HCT116 (cell line): ENCODE data around the gene STON2. TPM values are rescaled to one million over a fixed set of nuclear protein-coding genes. Genes with fewer than 3 reads are reported as not detected.

Experiments
- ATAC-seq: fragments of 200-7000 bp; cut with Tn5 transposase; 2 replicates; pipeline ENCODE4 v1.9.1; 2020; ENCODE audit warnings: mild to moderate bottlenecking, moderate library complexity
- BruUV-seq: library from RNA; stranded (reverse); fragments of 400-500 nt; replicated peaks from 2 replicates; lab custom pipeline; 2021; lab: Mats Ljungman, UMichigan
- CTCF ChIA-PET: fragments of 300-600 bp; sonication (Branson Sonifier 250); formaldehyde crosslinking; loops from one replicate; lab custom pipeline; 2021; ENCODE audit warnings: antibody characterized with exemption; lab: Charles Lee
- POLR2A ChIA-PET: fragments of 300-600, 350-600 bp; sonication (Branson Sonifier 250); formaldehyde crosslinking; loops from one replicate; lab custom pipeline; 2021; ENCODE audit warnings: antibody characterized with exemption; lab: Charles Lee
- RAD21 ChIA-PET, 2 experiments: fragments of 300-600 bp; sonication (Branson Sonifier 250); formaldehyde crosslinking; loops; one replicate each; lab custom pipeline; 2023; ENCODE audit warnings: low total read pairs in 2 of 2; ENCODE audit not compliant: uncharacterized antibody in 2 of 2, unreplicated experiment in 2 of 2, low non-redundant PET in 1 of 2; lab: Charles Lee
- DNase-seq: peaks from one replicate; pipeline ENCODE4 v3.0.0-alpha.2; 2010; ENCODE audit warnings: low read depth, low spot score
- H2AFZ ChIP-seq: fragments of 200-600 bp; shearing (Covaris generic), sonication (generic); 2 replicates; pipeline ENCODE4 v1.6.1; 2017; ENCODE audit warnings: low read depth, mixed run types, mixed read lengths, antibody characterized with exemption, low read length; ENCODE audit not compliant: poor library complexity, severe bottlenecking
- H3K27ac ChIP-seq: 2 replicates; pipeline ENCODE4 v1.5.1; 2012; ENCODE audit warnings: low read depth, low read length
- H3K27me3 ChIP-seq: fragments of 200-600 bp; sonication (generic); 2 replicates; pipeline ENCODE4 v1.6.1; 2016; ENCODE audit warnings: mixed run types, low read length, mixed read lengths; ENCODE audit not compliant: insufficient read depth
- H3K36me3 ChIP-seq, 2 experiments: fragments of 200-500 bp in 1 of 2; fragments of 200-600 bp in 1 of 2; sonication (Bioruptor generic) in 1 of 2; sonication (generic) in 1 of 2; 2 replicates each; pipeline versions ENCODE4 v1.5.1 to v1.6.1; 2014 to 2016; ENCODE audit warnings: low read length in 2 of 2, inconsistent platforms in 1 of 2, mixed read lengths in 1 of 2, mixed run types in 1 of 2; ENCODE audit not compliant: insufficient read depth in 2 of 2, control insufficient read depth in 1 of 2
- H3K4me1 ChIP-seq, 2 experiments: fragments of 200-600 bp in 1 of 2; sonication (generic) in 1 of 2; 2 replicates each; pipeline versions ENCODE4 v1.5.1 to v1.6.1; 2012 to 2017; ENCODE audit warnings: low read length in 2 of 2, inconsistent platforms in 1 of 2, mild to moderate bottlenecking in 1 of 2, mixed read lengths in 1 of 2, mixed run types in 1 of 2, moderate library complexity in 1 of 2; ENCODE audit not compliant: insufficient read depth in 2 of 2, control insufficient read depth in 1 of 2
- H3K4me2 ChIP-seq: fragments of 200-600 bp; sonication (generic); 2 replicates; pipeline ENCODE4 v1.6.1; 2017; ENCODE audit warnings: mixed run types, low read length, mixed read lengths
- H3K4me3 ChIP-seq, 2 experiments: fragments of 200-600 bp in 1 of 2; sonication (generic) in 1 of 2; replicated peaks in 1 of 2; 2 replicates each; pipeline ENCODE4 v1.5.1; 2011 to 2016; ENCODE audit warnings: low read length in 2 of 2, control low read depth in 1 of 2, low read depth in 1 of 2, mild to moderate bottlenecking in 1 of 2, mixed read lengths in 1 of 2, mixed run types in 1 of 2
- H3K79me2 ChIP-seq: fragments of 200-600 bp; sonication (generic); 2 replicates; pipeline ENCODE4 v1.6.1; 2017; ENCODE audit warnings: mild to moderate bottlenecking, mixed run types, low read length, moderate library complexity, mixed read lengths; ENCODE audit not compliant: insufficient read depth
- H3K9ac ChIP-seq: fragments of 200-600 bp; sonication (generic); 2 replicates; pipeline ENCODE4 v1.6.1; 2016; ENCODE audit warnings: low read length, mixed read lengths
- H3K9me2 ChIP-seq: fragments of 200-600 bp; sonication (generic), shearing (Covaris generic); 2 replicates; pipeline ENCODE4 v1.6.1; 2017; ENCODE audit warnings: mixed run types, mild to moderate bottlenecking, moderate library complexity; ENCODE audit not compliant: insufficient read depth
- H3K9me3 ChIP-seq, 2 experiments: fragments of 200-500 bp in 1 of 2; fragments of 200-600 bp in 1 of 2; sonication (Bioruptor generic) in 1 of 2; sonication (generic) in 1 of 2; 2 replicates each; pipeline ENCODE4 v1.6.1; 2014 to 2017; ENCODE audit warnings: low read length in 2 of 2, mixed read lengths in 2 of 2, inconsistent platforms in 1 of 2, low read depth in 1 of 2, mild to moderate bottlenecking in 1 of 2, mixed run types in 1 of 2, moderate library complexity in 1 of 2; ENCODE audit not compliant: control insufficient read depth in 1 of 2, insufficient read depth in 1 of 2
- H4K20me1 ChIP-seq: fragments of 200-600 bp; sonication (generic), shearing (Covaris generic); 2 replicates; pipeline ENCODE4 v1.6.1; 2017; ENCODE audit warnings: mixed run types, mild to moderate bottlenecking, moderate library complexity; ENCODE audit not compliant: insufficient read depth
- CBX3 ChIP-seq: IDR thresholded peaks from 2 replicates; pipeline ENCODE4 v1.6.1; 2012; ENCODE audit warnings: low read depth
- CEBPB ChIP-seq: IDR thresholded peaks from 2 replicates; pipeline ENCODE4 v1.6.1; 2012; ENCODE audit warnings: low read depth
- CTCF ChIP-seq, 3 experiments: fragments of 200-600 bp in 1 of 3; sonication (generic) in 1 of 3; IDR thresholded peaks in 2 of 3; conservative IDR thresholded peaks in 1 of 3; 2 replicates each; pipeline ENCODE4 v1.5.1; 2012 to 2017; ENCODE audit warnings: low read depth in 2 of 3, low read length in 2 of 3, antibody characterized with exemption in 1 of 3, borderline replicate concordance in 1 of 3, control low read depth in 1 of 3, mild to moderate bottlenecking in 1 of 3, mixed read lengths in 1 of 3, mixed run types in 1 of 3, moderate library complexity in 1 of 3; ENCODE audit not compliant: insufficient read depth in 1 of 3
- ELF1 ChIP-seq: IDR thresholded peaks from 2 replicates; pipeline ENCODE4 v1.6.1; 2012; ENCODE audit warnings: low read depth, borderline replicate concordance
- EZH2phosphoT487 ChIP-seq: fragments of 200-600 bp; IDR thresholded peaks from 2 replicates; pipeline ENCODE4 v1.6.1; 2018; ENCODE audit warnings: antibody characterized with exemption, borderline replicate concordance
- JUND ChIP-seq: IDR thresholded peaks from 2 replicates; pipeline ENCODE4 v1.6.1; 2012
- MAX ChIP-seq: IDR thresholded peaks from 2 replicates; pipeline ENCODE4 v1.6.1; 2012
- POLR2A ChIP-seq: IDR thresholded peaks from 2 replicates; pipeline ENCODE4 v1.7.0; 2011; ENCODE audit warnings: borderline replicate concordance; ENCODE audit not compliant: insufficient read depth, insufficient read length; ENCODE audit errors: extremely low read depth
- SIN3A ChIP-seq: IDR thresholded peaks from 2 replicates; pipeline ENCODE4 v1.6.1; 2012; ENCODE audit warnings: low read depth
- SP1 ChIP-seq: IDR thresholded peaks from 2 replicates; pipeline ENCODE4 v1.6.1; 2012; ENCODE audit warnings: low read depth
- YY1 ChIP-seq: IDR thresholded peaks from 2 replicates; pipeline ENCODE4 v1.6.1; 2011; ENCODE audit warnings: low read length, low read depth, moderate library complexity, mild to moderate bottlenecking; ENCODE audit not compliant: insufficient replicate concordance; ENCODE audit errors: extremely low read depth
- ZFX ChIP-seq: fragments of 450-650 bp; IDR thresholded peaks from 2 replicates; pipeline ENCODE4 v1.6.1; 2017
- intact Hi-C: fragments of 100-400 bp; cut with micrococcal nuclease; formaldehyde crosslinking; loops from 2 replicates; pipeline ENCODE4 v1.10.0; 2022
- total RNA-seq: library from RNA; stranded (reverse); gene quantifications from one replicate; pipeline ENCODE4 v1.2.1, GENCODE V29; 2021; ENCODE audit not compliant: unreplicated experiment

Gene STON2
- total RNA-seq, 1 experiment from 2014 or later, result 4.1 TPM

- DNase-seq (no peak), ATAC-seq (no peak)
- H3K9me3 ChIP-seq, result no peaks in the 10 kb centered on the region
- no peaks in the 10 kb centered on the region for H3K36me3 ChIP-seq
- no peaks in the 10 kb centered on the region for H3K9me2 ChIP-seq
- CTCF ChIA-PET, result no interaction called here
- no peak for TF ChIP-seq CTCF (IDR thresholded peaks at IDR 0.05 in 2 of 3, conservative IDR thresholded peaks at IDR 0.05 in 1 of 3; ENCODE audit: borderline replicate concordance in 1 of 3, insufficient read depth in 1 of 3, low read depth in 2 of 3, low read length in 2 of 3)
- TF ChIP-seq YY1, result no peak
- TF ChIP-seq EZH2phosphoT487, result no peak
- no peak for TF ChIP-seq ZFX
- TF ChIP-seq SIN3A, result no peak
- no peak for TF ChIP-seq ELF1
- no peak for TF ChIP-seq SP1
- TF ChIP-seq JUND, result no peak
- no peak for TF ChIP-seq CEBPB
- no peak for TF ChIP-seq CBX3
- TF ChIP-seq POLR2A, result no peak
- no peak for TF ChIP-seq MAX
- TF ChIP-seq, all 23 proteins: peak for 0
- Histone ChIP-seq H3K79me2 (no peaks in the 10 kb centered on the region), H3K27me3 (no peaks in the 10 kb centered on the region), H3K4me3 (no peak overlapping the region), H4K20me1 (no peaks in the 10 kb centered on the region), H3K27ac (no peak overlapping the region), H3K4me1 (no peaks in the 10 kb centered on the region), H3K4me2 (no peak overlapping the region), H2AFZ (no peak overlapping the region), H3K9ac (no peak overlapping the region)
- ChIA-PET POLR2A (no interaction called here), RAD21 (no interaction called here)
- BruUV-seq, result no TSS peak
- intact Hi-C loops, result no loop called here
These were observed 118.8 kb downstream of the STON2 start for GRCh38 chr14:81281332-81281731.
